WTC11 (cell line): ENCODE measurements around the gene FAM169A.

Source experiments
- ATF3 ChIP-seq: sonication (generic); formaldehyde crosslinking; conservative IDR thresholded peaks from 2 replicates; pipeline ENCODE4 v1.8.1; 2022; ENCODE audit warnings: mild to moderate bottlenecking, missing genetic modification reagents
- CTCF ChIP-seq: fragments of 200-600 bp; IDR thresholded peaks from 2 replicates; pipeline ENCODE4 v1.8.0; 2022; ENCODE audit warnings: antibody characterized with exemption
- E2F1 ChIP-seq: sonication (generic); formaldehyde crosslinking; IDR thresholded peaks from 2 replicates; pipeline ENCODE4 v1.8.0; 2022; ENCODE audit warnings: mild to moderate bottlenecking, missing genetic modification reagents
- E2F4 ChIP-seq: sonication (generic); formaldehyde crosslinking; IDR thresholded peaks from 2 replicates; pipeline ENCODE4 v1.8.1; 2022; ENCODE audit warnings: low read depth, mild to moderate bottlenecking, moderate library complexity, missing genetic modification reagents, borderline replicate concordance
- ELF4 ChIP-seq: sonication (generic); formaldehyde crosslinking; IDR thresholded peaks from 2 replicates; pipeline ENCODE4 v1.8.1; 2022; ENCODE audit warnings: low read depth, mild to moderate bottlenecking, moderate library complexity, missing genetic modification reagents
- ETV6 ChIP-seq: sonication (generic); formaldehyde crosslinking; IDR thresholded peaks from 2 replicates; pipeline ENCODE4 v1.8.1; 2022; ENCODE audit warnings: mild to moderate bottlenecking, missing genetic modification reagents
- NR1H2 ChIP-seq: sonication (generic); formaldehyde crosslinking; IDR thresholded peaks from 2 replicates; pipeline ENCODE4 v1.9.0; 2021; ENCODE audit warnings: mild to moderate bottlenecking, moderate library complexity, missing genetic modification reagents
- PRDM15 ChIP-seq: sonication (generic); formaldehyde crosslinking; IDR thresholded peaks from 2 replicates; pipeline ENCODE4 v1.8.0; 2022; ENCODE audit warnings: missing genetic modification reagents
- TP53 ChIP-seq: sonication (generic); formaldehyde crosslinking; IDR thresholded peaks from 2 replicates; pipeline ENCODE4 v1.8.1; 2023; ENCODE audit warnings: mild to moderate bottlenecking, missing genetic modification reagents
- USF2 ChIP-seq: sonication (generic); formaldehyde crosslinking; IDR thresholded peaks from 2 replicates; pipeline ENCODE4 v1.8.1; 2023; ENCODE audit warnings: mild to moderate bottlenecking, missing genetic modification reagents, moderate library complexity
- ZNF138 ChIP-seq: sonication (generic); formaldehyde crosslinking; conservative IDR thresholded peaks from 2 replicates; pipeline ENCODE4 v1.8.1; 2022; ENCODE audit warnings: mild to moderate bottlenecking, moderate library complexity, missing genetic modification reagents
- ZNF232 ChIP-seq: sonication (generic); formaldehyde crosslinking; IDR thresholded peaks from 2 replicates; pipeline ENCODE4 v1.8.0; 2022; ENCODE audit warnings: mild to moderate bottlenecking, missing genetic modification reagents

- TF ChIP-seq CTCF (no peak), E2F4 (CRISPR knock-in tag) (no peak), ELF4 (no peak), E2F1 (no peak), ZNF232 (no peak), USF2 (CRISPR knock-in tag) (no peak), PRDM15 (no peak), NR1H2 (CRISPR knock-in tag) (no peak), TP53 (CRISPR knock-in tag) (no peak), ZNF138 (no peak), ETV6 (no peak), ATF3 (CRISPR knock-in tag) (no peak)
Measured at GRCh38 chr5:74838262-74838661, 27.9 kb downstream of the FAM169A start.
